IMR-90 (cell line): Measurements from ENCODE around the gene PSTK.

Experiments used
- TF ChIP-seq, protein P1 (sequence below): fragments of 150-350 bp; IDR thresholded peaks from 2 replicates; pipeline ENCODE4 v1.6.1; 2017; ENCODE audit warnings: mild to moderate bottlenecking, antibody characterized with exemption, low read length, low read depth
- TF ChIP-seq, protein P2 (sequence below): conservative IDR thresholded peaks from 2 replicates; pipeline ENCODE4 v1.5.1; 2012; ENCODE audit warnings: mild to moderate bottlenecking, low read depth, low read length, improper control_type of control experiment

DNA sequence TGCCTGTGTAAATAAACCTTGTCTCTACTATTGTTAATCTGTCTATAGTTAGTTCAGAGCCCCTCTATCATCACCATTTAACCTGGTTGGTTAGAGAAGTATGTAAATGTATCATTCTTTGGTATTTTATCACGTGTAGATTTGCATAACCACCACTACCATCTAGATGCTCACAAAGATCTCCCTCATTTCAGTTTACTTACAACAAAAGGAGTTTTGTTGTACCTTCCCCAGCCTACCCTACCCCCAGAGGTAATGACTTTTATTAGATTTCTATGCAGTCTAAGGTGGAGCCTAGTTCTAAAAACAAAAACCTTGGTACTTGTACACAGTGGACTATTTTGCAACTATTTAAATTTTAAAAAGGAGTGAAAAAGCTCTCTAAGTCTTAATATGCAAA, 46.1 kb downstream of the PSTK start:
- TF ChIP-seq, protein P1, sequence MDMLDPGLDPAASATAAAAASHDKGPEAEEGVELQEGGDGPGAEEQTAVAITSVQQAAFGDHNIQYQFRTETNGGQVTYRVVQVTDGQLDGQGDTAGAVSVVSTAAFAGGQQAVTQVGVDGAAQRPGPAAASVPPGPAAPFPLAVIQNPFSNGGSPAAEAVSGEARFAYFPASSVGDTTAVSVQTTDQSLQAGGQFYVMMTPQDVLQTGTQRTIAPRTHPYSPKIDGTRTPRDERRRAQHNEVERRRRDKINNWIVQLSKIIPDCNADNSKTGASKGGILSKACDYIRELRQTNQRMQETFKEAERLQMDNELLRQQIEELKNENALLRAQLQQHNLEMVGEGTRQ = no peak
- TF ChIP-seq, protein P2, sequence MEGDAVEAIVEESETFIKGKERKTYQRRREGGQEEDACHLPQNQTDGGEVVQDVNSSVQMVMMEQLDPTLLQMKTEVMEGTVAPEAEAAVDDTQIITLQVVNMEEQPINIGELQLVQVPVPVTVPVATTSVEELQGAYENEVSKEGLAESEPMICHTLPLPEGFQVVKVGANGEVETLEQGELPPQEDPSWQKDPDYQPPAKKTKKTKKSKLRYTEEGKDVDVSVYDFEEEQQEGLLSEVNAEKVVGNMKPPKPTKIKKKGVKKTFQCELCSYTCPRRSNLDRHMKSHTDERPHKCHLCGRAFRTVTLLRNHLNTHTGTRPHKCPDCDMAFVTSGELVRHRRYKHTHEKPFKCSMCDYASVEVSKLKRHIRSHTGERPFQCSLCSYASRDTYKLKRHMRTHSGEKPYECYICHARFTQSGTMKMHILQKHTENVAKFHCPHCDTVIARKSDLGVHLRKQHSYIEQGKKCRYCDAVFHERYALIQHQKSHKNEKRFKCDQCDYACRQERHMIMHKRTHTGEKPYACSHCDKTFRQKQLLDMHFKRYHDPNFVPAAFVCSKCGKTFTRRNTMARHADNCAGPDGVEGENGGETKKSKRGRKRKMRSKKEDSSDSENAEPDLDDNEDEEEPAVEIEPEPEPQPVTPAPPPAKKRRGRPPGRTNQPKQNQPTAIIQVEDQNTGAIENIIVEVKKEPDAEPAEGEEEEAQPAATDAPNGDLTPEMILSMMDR = no peak
